Heart right ventricle (tissue), 16 donors: ENCODE results near the gene ITGA1. TPM values are rescaled to one million over a fixed set of nuclear protein-coding genes. Genes with fewer than 3 reads are reported as not detected.

Experiments
- ATAC-seq, 8 donors: fragments of 200-7000 bp; cut with Tn5 transposase; one replicate each; pipeline ENCODE4 v1.9.1; 2020; ENCODE audit warnings: mild to moderate bottlenecking in 8 of 8, moderate library complexity in 8 of 8, moderate number of reproducible peaks in 1 of 8
- DNase-seq, 2 donors: peaks; one replicate each; pipeline ENCODE4 v3.0.0-alpha.2; 2020
- H3K27ac ChIP-seq, 10 donors: fragments of 200-600 bp; sonication (generic) in 2 of 10; one replicate each; pipeline versions ENCODE4 v1.5.0 to v1.8.0; 2020 to 2022; ENCODE audit warnings: mild to moderate bottlenecking in 3 of 10
- H3K27me3 ChIP-seq, 7 donors: fragments of 200-600 bp; one replicate each; pipeline ENCODE4 v1.8.0; 2021 to 2022; ENCODE audit warnings: mild to moderate bottlenecking in 2 of 7
- H3K36me3 ChIP-seq, 9 donors: fragments of 200-600 bp; sonication (generic) in 1 of 9; one replicate each; pipeline versions ENCODE4 v1.5.0 to v1.8.0; 2020 to 2022; ENCODE audit warnings: mild to moderate bottlenecking in 2 of 9
- H3K4me1 ChIP-seq, 9 donors: fragments of 200-600 bp; sonication (generic) in 1 of 9; one replicate each; pipeline versions ENCODE4 v1.5.0 to v1.8.0; 2020 to 2022; ENCODE audit warnings: mild to moderate bottlenecking in 4 of 9
- H3K4me3 ChIP-seq, 10 donors: fragments of 200-600 bp; sonication (generic) in 2 of 10; one replicate each; pipeline versions ENCODE4 v1.5.0 to v1.8.0; 2020 to 2022; ENCODE audit warnings: mild to moderate bottlenecking in 7 of 10, moderate library complexity in 2 of 10
- H3K9me3 ChIP-seq, 11 donors: fragments of 200-600 bp in 10 of 11; sonication (generic) in 2 of 11; one replicate each; pipeline versions ENCODE4 v1.5.0 to v1.8.0; 2013 to 2022; ENCODE audit warnings: mild to moderate bottlenecking in 2 of 11, control low read depth in 1 of 11, moderate library complexity in 1 of 11
- CTCF ChIP-seq, 9 donors: fragments of 200-600 bp; sonication (generic) in 2 of 9; IDR thresholded peaks; one replicate each; pipeline versions ENCODE4 v1.5.0 to v1.8.0; 2021 to 2022; ENCODE audit warnings: antibody characterized with exemption in 9 of 9, mild to moderate bottlenecking in 5 of 9, moderate library complexity in 1 of 9
- WGBS, 2 donors: extraction: QIAGEN DNeasy Blood & Tissue Kit; methylation state at CpG; one replicate each; pipeline ENCODE4 v1.1.7; 2013; ENCODE audit warnings: inconsistent platforms in 1 of 2; 5-methylcytosine and 5-hydroxymethylcytosine counted together
- intact Hi-C, 10 donors: fragments of 100-400 bp; cut with DNase I; formaldehyde crosslinking; loops; one replicate each; pipeline versions ENCODE4 v1.11.1 to v1.14.2; 2022
- polyA plus RNA-seq, 2 donors: library from polyadenylated mRNA; stranded (reverse); fragments of 200-250 nt; gene quantifications; one replicate each; pipeline ENCODE4 v1.2.3, GENCODE V29; 2013
- total RNA-seq, 10 donors: library from RNA; stranded (reverse); fragmentation: NEBNext Ultra II Directional in 3 of 10; extraction: Animal tissue kit (Norgen Biotek cat#: 25700) in 3 of 10; gene quantifications; one replicate each; pipeline versions ENCODE4 v1.2.1 to v1.2.4, GENCODE V29; 2021 to 2023
- donor health status: Arrhythmogenic right ventricular cardiomyopathy.
- donor health status: ischemic (EF 13 %, LVEDD 7.1; RV severe dilation, severe dysfunction).
- donor health status: healthy with polysubstance abuse.
- donor health status: DM: no; HTN: yes; CAD: no.
- donor health status: DM: no; HTN: no; CAD: no.
- donor health status: ischemic (EF 25% LVEDD 6.9; RV normal size, moderate dysfunction).
- donor health status: ischemic (EF 25% LVEDD 5.7; RV mildly dilated, moderate dysfunction).
- donor health status: healthy.
- donor health status: DM: yes; HTN: yes; CAD: no.
- donor health status: Ischemic cardiomyopathy.
- donor health status: ischemic (EF 35%, LVEDD 5.7; RV mildly dilated, moderate dysfunction).
- donor health status: nonischemic (EF 11% LVEDD 7.7; RV severe dilation, severe dysfunction).
- donor health status: DM: yes; HTN: yes; CAD: no.
- donor health status: PGD.
- donor health status: ischemic (EF 29% LVEDD 5.4; RV normal size, mild dysfunction).
- donor health status: nonischemic (EF 23%, LVEDD 6.1; RV moderate dilation, normal function).

The ITGA1 gene
- total and polyA plus RNA-seq, 12 donors = 7.7 to 48.2 (median 24.3) TPM

- intact Hi-C loops = loop anchor here in 9 of 10 donors (5.0 to 10.0 kb wide), 6 partner anchors 57 to 310 kb away; no protein-coding TSS in a partner anchor
- 71 to 77% methylated on average over 6 of the region's 6 CpGs for WGBS, 2 donors
- H3K9me3 ChIP-seq = no peaks in the 10 kb centered on the region
- H3K4me3 ChIP-seq = no peak overlapping the region
- H3K36me3 ChIP-seq = no peaks in the 10 kb centered on the region
- no peak for DNase-seq
- ATAC-seq = no peak
- H3K27ac ChIP-seq = peak overlapping the region in 6 of 10 donors; percentile 22 to 96 (median 60)
- H3K4me1 ChIP-seq = peaks cover 0 to 42% (median 17%) of the 10 kb centered on the region in 9 donors
- peaks cover 0 to 21% (median 0%) of the 10 kb centered on the region in 7 donors for H3K27me3 ChIP-seq
- TF ChIP-seq CTCF (IDR thresholded peaks at IDR 0.05) = no peak
Observed at GRCh38 chr5:52784737-52785136, 3.0 kb upstream of the ITGA1 start.

DNA sequence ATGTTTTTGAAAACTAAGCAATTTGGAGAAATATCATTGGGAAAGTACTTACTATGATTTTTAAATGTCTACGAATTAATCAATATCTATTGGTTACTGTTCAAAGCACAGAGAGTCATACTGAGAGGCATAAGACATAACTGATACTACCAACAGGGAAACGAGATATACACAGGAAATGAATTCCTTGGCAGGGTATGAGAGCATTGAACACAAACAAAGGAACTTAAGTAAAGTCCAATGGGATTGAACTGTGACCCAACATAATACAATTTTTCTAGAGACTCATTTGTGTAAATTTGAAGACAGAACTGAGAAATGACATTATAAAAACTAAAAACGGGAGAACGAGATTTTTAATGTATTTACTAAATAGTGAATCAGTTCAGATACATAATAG, 1.3 kb upstream of the ITGA1 start:
- DNase-seq (no peak), ATAC-seq (no peak)
- no peak for TF ChIP-seq CTCF (IDR thresholded peaks at IDR 0.05)
- intact Hi-C loops = loop anchor here in 9 of 10 donors (2.0 to 10.0 kb wide), 8 partner anchors 59 to 308 kb away; no protein-coding TSS in a partner anchor
- 48 to 52% methylated on average over 4 of the region's 4 CpGs for WGBS, 2 donors
- peak overlapping the region in 4 of 10 donors; percentile 56 to 80 (median 73) for H3K4me3 ChIP-seq
- H3K4me1 ChIP-seq = peaks cover 0 to 54% (median 17%) of the 10 kb centered on the region in 9 donors
- H3K9me3 ChIP-seq = no peaks in the 10 kb centered on the region
- H3K27me3 ChIP-seq = peaks cover 0 to 21% (median 0%) of the 10 kb centered on the region in 7 donors
- no peaks in the 10 kb centered on the region for H3K36me3 ChIP-seq
- H3K27ac ChIP-seq = peak overlapping the region in 8 of 10 donors; percentile 83 to 96 (median 91)

DNA sequence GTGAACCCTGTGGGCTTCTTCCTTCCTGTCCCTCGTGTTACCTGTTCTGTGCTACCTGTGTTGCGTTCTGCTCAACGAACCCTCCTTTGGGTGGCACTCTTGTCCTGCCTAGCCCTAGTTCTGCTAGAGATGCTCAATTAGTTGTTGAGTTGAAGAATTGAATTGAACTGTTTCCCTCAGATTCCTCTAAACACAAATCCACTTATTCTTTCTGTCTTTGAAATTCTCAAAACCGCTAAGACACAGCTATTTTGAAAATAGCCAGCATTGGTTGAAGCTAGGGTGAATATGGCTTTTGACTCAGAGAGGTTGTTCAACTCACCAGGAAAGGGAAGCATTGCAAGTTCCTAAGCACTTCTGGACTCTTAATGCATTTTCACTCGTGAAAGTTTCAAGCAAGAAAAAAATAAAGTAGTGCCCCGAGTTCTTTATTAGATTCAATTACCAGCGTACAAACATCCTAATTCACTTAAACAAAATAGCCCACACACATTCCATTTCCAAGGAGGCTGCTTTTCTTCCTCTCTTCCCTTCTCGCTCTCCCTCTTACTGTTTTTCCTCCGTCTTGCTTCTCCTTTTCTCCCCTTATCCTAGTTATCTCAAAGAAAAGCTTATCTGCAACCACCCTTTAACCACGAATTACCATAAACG, 642 bp upstream of the ITGA1 start:
- H3K9me3 ChIP-seq = no peaks in the 10 kb centered on the region
- ATAC-seq (peak in 4 of 8 donors; percentile 25 to 32 (median 30)), DNase-seq (no peak)

DNA sequence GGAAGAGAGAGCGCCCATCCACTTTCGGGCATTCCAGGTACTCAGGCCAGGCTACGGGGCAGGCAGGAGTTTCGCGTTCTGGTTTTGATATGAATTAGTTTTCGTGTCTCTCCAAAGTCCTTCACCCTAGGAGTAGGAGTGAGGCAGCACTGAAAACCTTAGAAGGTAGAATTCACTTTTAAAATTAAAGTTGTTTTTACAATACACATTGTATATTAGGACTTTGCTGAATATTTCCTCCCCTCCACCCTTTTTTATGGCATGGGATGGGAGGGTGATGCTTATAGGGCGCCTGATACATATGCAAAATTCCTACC, 747 bp downstream of the ITGA1 start:
- peak overlapping the region; percentile 56 to 96 (median 90) for H3K27ac ChIP-seq
- peaks cover 0 to 64% (median 14%) of the 10 kb centered on the region in 9 donors for H3K4me1 ChIP-seq
- H3K4me3 ChIP-seq = peak overlapping the region; percentile 45 to 80 (median 68)
- TF ChIP-seq CTCF (IDR thresholded peaks at IDR 0.05) = peak in 1 of 9 donors; percentile 3
- H3K36me3 ChIP-seq = no peaks in the 10 kb centered on the region
- no peak for DNase-seq
- WGBS, 2 donors = 6% methylated on average over 7 of the region's 7 CpGs
- H3K27me3 ChIP-seq = peaks cover 0 to 21% (median 0%) of the 10 kb centered on the region in 7 donors
- H3K9me3 ChIP-seq = no peaks in the 10 kb centered on the region
- no peak for ATAC-seq
- intact Hi-C loops = loop anchor here in 9 of 10 donors (2.0 to 10.0 kb wide), 8 partner anchors 61 to 306 kb away; no protein-coding TSS in a partner anchor

More for the DNA sequence above, 642 bp upstream of the ITGA1 start:
- peak in 7 of 9 donors; percentile 19 to 53 (median 30) for TF ChIP-seq CTCF (IDR thresholded peaks at IDR 0.05)
- Histone ChIP-seq H3K27ac (peak overlapping the region; percentile 56 to 96 (median 90)), H3K4me3 (peak overlapping the region; percentile 45 to 80 (median 68)), H3K36me3 (no peaks in the 10 kb centered on the region), H3K4me1 (peaks cover 0 to 61% (median 17%) of the 10 kb centered on the region in 9 donors), H3K27me3 (peaks cover 0 to 21% (median 0%) of the 10 kb centered on the region in 7 donors)
- 5% methylated on average over 11 of the region's 11 CpGs for WGBS, 2 donors
- intact Hi-C loops = loop anchor here in 9 of 10 donors (2.0 to 10.0 kb wide), 8 partner anchors 60 to 308 kb away; no protein-coding TSS in a partner anchor
